Muscle layer of colon (tissue), 2 donors: ENCODE data around the gene PLTP.
"Not testable (repeated sequence)": the region's sequence is repeated elsewhere in the genome, so short reads cannot be mapped to it uniquely, and the experiment has no call there.

ENCODE experiments used
- H3K27ac ChIP-seq: one replicate; pipeline ENCODE4 v1.7.0; 2013; ENCODE audit warnings: low read depth, mild to moderate bottlenecking, low read length, moderate library complexity
- H3K27me3 ChIP-seq, 2 donors: one replicate each; pipeline ENCODE4 v1.7.0; 2013; ENCODE audit warnings: low read length in 2 of 2, mild to moderate bottlenecking in 2 of 2; ENCODE audit not compliant: insufficient read depth in 2 of 2, control insufficient read depth in 1 of 2
- H3K36me3 ChIP-seq: one replicate; pipeline ENCODE4 v1.7.0; 2013; ENCODE audit warnings: mild to moderate bottlenecking, low read length; ENCODE audit not compliant: insufficient read depth
- H3K4me1 ChIP-seq: one replicate; pipeline ENCODE4 v1.7.0; 2013; ENCODE audit warnings: mild to moderate bottlenecking, low read length; ENCODE audit not compliant: insufficient read depth
- H3K4me3 ChIP-seq, 2 donors: one replicate each; pipeline ENCODE4 v1.7.0; 2013; ENCODE audit warnings: low read length in 2 of 2, low read depth in 1 of 2, mild to moderate bottlenecking in 1 of 2, moderate library complexity in 1 of 2
- H3K9ac ChIP-seq: one replicate; pipeline ENCODE4 v1.7.0; 2013; ENCODE audit warnings: low read length
- H3K9me3 ChIP-seq: one replicate; pipeline ENCODE4 v1.7.0; 2013; ENCODE audit warnings: mild to moderate bottlenecking, low read length
- donor health status: abdominal sarcoma.
- donor health status: Adenocarcinoma of cecum.

Gene PLTP

DNA sequence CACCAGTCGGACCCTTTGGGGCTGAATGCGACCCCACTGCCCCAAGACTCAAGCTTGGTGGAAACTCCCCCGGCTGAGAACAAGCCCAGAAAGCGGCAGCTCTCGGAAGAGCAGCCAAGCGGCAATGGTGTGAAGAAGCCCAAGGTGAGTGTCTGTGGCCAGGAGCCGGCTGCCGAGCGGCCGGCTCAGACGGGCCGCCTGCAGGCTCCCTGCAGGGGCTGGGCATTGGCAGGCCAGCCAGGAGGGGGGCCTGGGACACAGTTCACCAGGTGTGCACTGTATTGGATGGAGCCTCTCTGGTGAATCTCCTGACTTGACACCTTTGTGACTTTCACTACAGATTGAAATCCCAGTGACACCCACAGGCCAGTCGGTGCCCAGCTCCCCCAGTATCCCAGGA, 28.5 kb upstream of the PLTP start:
- Histone ChIP-seq H3K4me1 (no peaks in the 10 kb centered on the region), H3K36me3 (peaks cover 76% of the 10 kb centered on the region), H3K27ac (no peak overlapping the region), H3K4me3 (no peak overlapping the region), H3K9ac (no peak overlapping the region), H3K9me3 (no peaks in the 10 kb centered on the region), H3K27me3 (no peaks in the 10 kb centered on the region)

DNA sequence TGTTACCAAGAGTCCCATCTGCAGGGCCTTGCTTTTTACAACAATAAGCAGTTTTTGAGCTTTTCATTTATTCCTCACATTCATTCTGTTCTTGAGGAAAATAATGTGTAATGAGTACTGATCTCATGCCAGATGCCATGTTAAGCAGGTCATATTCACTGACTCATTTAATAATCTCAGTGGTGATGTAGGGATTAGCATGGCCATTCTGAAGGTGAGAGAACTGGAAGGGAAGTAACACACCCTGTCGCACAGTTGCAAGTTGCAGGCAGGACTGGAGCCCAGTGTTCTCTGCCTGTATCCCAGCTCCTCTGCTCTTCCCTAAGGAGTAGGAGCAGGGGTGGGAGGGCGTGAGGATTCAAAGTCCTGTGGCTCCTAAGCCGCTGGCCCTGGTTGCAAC, 28.1 kb upstream of the PLTP start:
- Histone ChIP-seq H3K9me3 (no peaks in the 10 kb centered on the region), H3K27ac (no peak overlapping the region), H3K9ac (no peak overlapping the region), H3K27me3 (no peaks in the 10 kb centered on the region), H3K4me3 (no peak overlapping the region), H3K36me3 (peaks cover 72% of the 10 kb centered on the region), H3K4me1 (no peaks in the 10 kb centered on the region)

DNA sequence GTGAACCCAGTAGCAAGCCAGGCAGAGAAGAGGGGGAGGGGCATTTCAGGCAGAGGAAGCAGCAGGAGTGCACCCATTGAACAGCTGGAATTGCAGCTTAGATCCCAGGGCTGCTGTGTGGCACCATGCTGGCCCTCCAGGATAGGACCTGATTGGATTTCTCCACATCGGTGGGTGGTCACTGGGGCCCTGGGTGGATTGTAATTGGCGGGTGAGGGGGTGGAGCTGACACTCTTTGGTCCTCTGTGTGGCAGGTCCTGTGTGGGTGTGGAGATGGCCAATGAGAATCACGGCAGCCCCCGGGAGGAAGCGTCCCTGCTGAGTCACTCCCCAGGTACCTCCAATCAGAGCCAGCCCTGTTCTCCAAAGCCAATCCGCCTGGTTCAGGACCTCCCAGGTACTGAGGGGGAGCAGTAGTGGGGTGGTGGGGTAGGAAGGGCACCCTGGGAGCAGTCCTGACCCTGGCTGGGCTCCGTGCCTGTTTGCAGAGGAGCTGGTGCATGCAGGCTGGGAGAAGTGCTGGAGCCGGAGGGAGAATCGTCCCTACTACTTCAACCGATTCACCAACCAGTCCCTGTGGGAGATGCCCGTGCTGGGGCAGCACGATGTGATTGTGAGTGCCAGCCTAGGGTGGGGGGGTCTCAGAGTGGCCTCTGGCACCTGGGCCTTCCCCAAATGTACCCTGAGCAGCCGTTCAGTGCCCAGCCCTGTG, 26.9 kb upstream of the PLTP start:
- Histone ChIP-seq H3K4me1 (no peaks in the 10 kb centered on the region), H3K4me3 (no peak overlapping the region), H3K27me3 (no peaks in the 10 kb centered on the region), H3K9me3 (no peaks in the 10 kb centered on the region), H3K9ac (no peak overlapping the region), H3K36me3 (peaks cover 61% of the 10 kb centered on the region), H3K27ac (no peak overlapping the region)

DNA sequence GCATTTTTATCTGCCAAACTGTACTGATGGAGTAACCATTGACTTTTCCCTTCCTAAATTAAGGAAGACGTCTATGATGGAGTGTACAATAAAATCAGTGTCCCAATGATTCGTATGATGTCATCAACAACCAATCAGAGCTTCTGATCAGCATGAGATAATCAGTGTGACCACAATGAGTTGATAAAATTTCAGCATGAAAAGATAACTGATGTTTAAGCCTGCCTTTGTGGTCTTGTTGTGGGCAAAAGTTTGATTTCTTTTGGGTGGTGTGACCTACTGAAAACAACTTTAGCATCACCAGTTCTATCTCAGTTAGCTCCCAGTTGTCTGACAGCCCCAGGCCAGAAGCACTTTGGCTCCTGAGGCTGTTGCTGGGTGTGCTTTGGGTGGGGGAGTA, 25.8 kb upstream of the PLTP start:
- Histone ChIP-seq H3K27me3 (no peaks in the 10 kb centered on the region), H3K9me3 (no peaks in the 10 kb centered on the region), H3K36me3 (peaks cover 49% of the 10 kb centered on the region), H3K9ac (no peak overlapping the region), H3K4me3 (no peak overlapping the region), H3K4me1 (peaks cover 8% of the 10 kb centered on the region), H3K27ac (no peak overlapping the region)

DNA sequence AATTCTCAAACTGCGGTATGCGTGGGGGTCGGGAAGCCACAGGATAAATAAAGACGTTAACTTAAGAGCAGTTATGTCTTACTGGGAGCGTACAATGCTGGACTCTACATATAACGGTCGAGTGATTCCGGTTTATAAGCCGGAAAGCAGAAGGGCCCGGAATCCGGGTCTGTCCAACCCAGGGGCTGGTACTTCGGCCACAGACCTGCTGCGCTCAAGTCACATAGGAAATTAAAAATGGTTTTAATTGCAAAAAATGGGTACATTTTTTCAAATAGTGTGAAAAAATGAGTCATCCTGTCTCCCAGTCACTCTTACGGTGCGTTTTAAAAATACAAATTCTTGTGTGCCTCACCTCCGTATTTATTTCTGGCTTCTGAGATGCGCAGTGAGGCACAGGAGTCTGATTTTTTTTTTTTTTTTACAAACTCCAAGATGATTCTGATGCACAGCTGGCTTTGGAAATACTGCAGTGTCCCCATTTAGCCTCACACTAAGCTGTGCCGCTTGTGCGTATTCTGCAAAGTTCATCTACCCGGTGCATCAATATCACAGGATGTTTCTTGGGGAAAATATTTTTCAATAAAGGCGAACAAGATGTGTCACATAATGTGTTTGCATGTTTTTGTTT, 23.6 kb upstream of the PLTP start:
- H3K36me3 ChIP-seq = peaks cover 38% of the 10 kb centered on the region
- H3K4me3 ChIP-seq = peak overlapping the region; percentile 57 to 97
- H3K9ac ChIP-seq = peak overlapping the region; percentile 91
- no peaks in the 10 kb centered on the region for H3K9me3 ChIP-seq
- peaks cover 8% of the 10 kb centered on the region for H3K4me1 ChIP-seq
- H3K27ac ChIP-seq = peak overlapping the region; percentile 52
- no peaks in the 10 kb centered on the region for H3K27me3 ChIP-seq

- peaks cover 31% of the 10 kb centered on the region for H3K36me3 ChIP-seq
- peaks cover 8% of the 10 kb centered on the region for H3K4me1 ChIP-seq
- peak within 1 kb of the TSS; percentile 96 to 97 for H3K4me3 ChIP-seq
- peak within 1 kb of the TSS; percentile 99 for H3K27ac ChIP-seq
- no peaks in the 10 kb centered on the region for H3K27me3 ChIP-seq
- no peaks in the 10 kb centered on the region for H3K9me3 ChIP-seq
- H3K9ac ChIP-seq = peak within 1 kb of the TSS; percentile 91
Measured at GRCh38 chr20:45934586-45935415, 22.8 kb upstream of the PLTP start, which contains the start of gene PCIF1. Gene PCIF1, plus strand, starts transcription at chr20:45934683. Its CDS starts 4,317 bp downstream, at chr20:45939000.

DNA sequence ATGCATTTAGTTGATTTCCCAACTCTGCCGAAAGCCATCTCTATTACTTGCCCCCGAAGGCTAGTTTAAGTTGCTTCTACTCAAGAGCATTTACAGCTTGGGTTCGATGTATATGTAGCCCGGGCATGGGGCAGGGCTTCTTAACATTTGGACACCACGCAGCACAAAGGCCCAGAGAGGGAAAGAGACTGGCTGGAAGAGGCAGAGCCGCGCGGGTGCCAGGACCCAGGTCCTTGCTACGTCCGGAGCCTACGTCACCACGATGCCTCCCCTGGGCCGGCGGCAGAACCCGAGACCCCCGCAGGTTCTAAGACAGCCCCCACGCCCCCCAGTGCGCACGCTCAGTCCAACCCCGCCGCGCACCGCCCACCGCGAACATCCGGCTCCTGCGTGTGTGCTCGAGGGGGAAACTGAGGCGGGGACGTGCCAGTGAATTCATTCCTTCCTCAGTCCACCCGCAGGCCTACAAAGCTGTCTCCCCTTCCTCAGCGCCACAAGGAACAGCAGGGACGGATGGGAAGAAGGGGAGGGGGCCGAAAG, 22.2 kb upstream of the PLTP start:
- peak overlapping the region; percentile 99 for H3K27ac ChIP-seq
- H3K27me3 ChIP-seq = no peaks in the 10 kb centered on the region
- H3K9me3 ChIP-seq = no peaks in the 10 kb centered on the region
- H3K36me3 ChIP-seq = peaks cover 24% of the 10 kb centered on the region
- H3K9ac ChIP-seq = peak overlapping the region; percentile 71
- peak overlapping the region; percentile 87 to 96 for H3K4me3 ChIP-seq
- H3K4me1 ChIP-seq = peaks cover 8% of the 10 kb centered on the region

GRCh38 chr20:45933266-45934045, 21.5 kb upstream of the PLTP start:
- Histone ChIP-seq H3K4me3 (peak overlapping the region; percentile 87 to 96), H3K27me3 (no peaks in the 10 kb centered on the region), H3K27ac (peak overlapping the region; percentile 99), H3K36me3 (peaks cover 17% of the 10 kb centered on the region), H3K9ac (peak overlapping the region; percentile 71), H3K4me1 (peaks cover 8% of the 10 kb centered on the region), H3K9me3 (no peaks in the 10 kb centered on the region)

DNA sequence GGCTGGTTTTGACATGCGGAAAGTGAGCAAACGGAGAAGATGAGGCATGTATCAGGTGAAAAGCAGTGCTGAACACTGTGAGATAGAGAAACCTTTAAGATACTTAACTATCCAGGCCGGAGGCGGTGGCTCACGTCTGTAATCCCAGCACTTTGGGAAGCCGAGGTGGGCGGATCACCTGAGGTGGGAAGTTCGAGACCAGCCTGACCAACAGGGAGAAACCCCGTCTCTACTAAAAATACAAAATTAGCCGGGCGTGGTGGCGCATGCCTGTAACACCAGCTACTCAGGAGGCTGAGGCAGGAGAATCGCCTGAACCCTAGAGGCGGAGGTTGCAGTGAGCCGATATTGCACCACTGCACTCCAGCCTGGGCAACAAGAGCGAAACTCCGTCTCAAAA, 19.7 kb upstream of the PLTP start:
- not testable (repeated sequence) for H3K36me3 ChIP-seq, H3K4me3 ChIP-seq, H3K9me3 ChIP-seq, H3K27me3 ChIP-seq, H3K4me1 ChIP-seq, H3K27ac ChIP-seq, H3K9ac ChIP-seq

- peaks cover 11% of the 10 kb centered on the region for H3K4me1 ChIP-seq
Measured at GRCh38 chr20:45927071-45927878, 15.3 kb upstream of the PLTP start.

More at GRCh38 chr20:45927071-45927878, 15.3 kb upstream of the PLTP start:
- H3K9me3 ChIP-seq = no peaks in the 10 kb centered on the region
- H3K36me3 ChIP-seq = no peaks in the 10 kb centered on the region
- no peak overlapping the region for H3K9ac ChIP-seq
- no peaks in the 10 kb centered on the region for H3K27me3 ChIP-seq
- no peak overlapping the region for H3K4me3 ChIP-seq
- no peak overlapping the region for H3K27ac ChIP-seq
